ENCODE data around the gene DNAH10. TPM values are rescaled to one million over a fixed set of nuclear protein-coding genes. Genes with fewer than 3 reads are reported as not detected.
"Not testable (repeated sequence)": the region's sequence is repeated elsewhere in the genome, so short reads cannot be mapped to it uniquely, and the experiment has no call there.

The DNAH10 gene
- total and polyA plus RNA-seq, 2 donors from 2014 or later, result 0.24 to 0.28 TPM

DNA sequence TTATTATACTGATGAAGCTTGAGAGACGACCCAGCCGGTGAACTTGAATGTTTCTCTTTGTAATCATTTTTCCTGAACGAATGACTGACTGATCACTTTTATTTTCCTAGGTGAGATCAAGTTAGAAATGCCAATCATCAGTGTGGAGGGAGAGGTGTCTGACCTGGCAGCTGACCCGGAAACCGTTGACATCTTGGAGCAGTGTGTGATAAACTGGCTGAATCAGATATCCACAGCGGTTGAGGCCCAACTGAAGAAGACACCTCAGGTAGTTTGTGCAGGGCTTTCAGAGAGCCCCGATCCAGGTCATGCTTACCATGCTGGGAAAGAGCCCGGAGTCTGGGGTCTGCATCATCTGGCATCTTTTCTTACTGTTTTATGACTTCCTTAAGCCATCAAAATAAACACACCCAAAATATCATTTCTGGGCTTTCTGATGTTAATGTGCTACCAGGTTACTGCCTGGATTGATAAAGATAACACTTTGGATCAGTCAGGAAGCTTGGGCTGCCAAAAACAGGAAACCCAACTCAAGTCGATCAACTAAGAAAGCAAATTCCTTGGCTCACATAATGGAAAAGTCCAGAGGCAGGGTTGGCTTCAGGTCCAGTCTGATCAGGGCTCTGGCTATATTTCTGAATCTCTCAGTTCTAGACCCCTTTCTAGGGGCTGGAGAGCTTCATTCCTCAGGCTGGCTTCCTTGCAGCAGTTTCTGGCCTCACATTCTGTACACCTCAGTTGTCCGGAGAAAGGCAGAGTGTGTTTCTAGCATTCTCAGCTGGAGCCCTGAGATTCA, 21.1 kb downstream of the DNAH10 start:
- FAIRE-seq (no peak), DNase-seq (no peak)
- H3K36me3 ChIP-seq (ENCODE audit: control insufficient read depth in 2 of 3, insufficient read depth in 3 of 3, low read length in 3 of 3), result no peaks in the 10 kb centered on the region
- TF ChIP-seq CTCF (IDR thresholded peaks at IDR 0.05; ENCODE audit: borderline replicate concordance, extremely low read depth, insufficient read depth), result no peak
- H3K4me3 ChIP-seq (ENCODE audit: low read length in 3 of 3), result no peak overlapping the region
- H3K4me1 ChIP-seq (ENCODE audit: control insufficient read depth in 2 of 3, insufficient read depth in 2 of 3, low read depth in 1 of 3, low read length in 3 of 3), result no peaks in the 10 kb centered on the region
- H3K27me3 ChIP-seq (ENCODE audit: control insufficient read depth, insufficient read depth, low read length), result no peaks in the 10 kb centered on the region
- no peaks in the 10 kb centered on the region for H3K9me3 ChIP-seq (ENCODE audit: control insufficient read depth in 2 of 3, insufficient read depth in 1 of 3, low read length in 3 of 3)
- H3K27ac ChIP-seq (ENCODE audit: low read depth in 2 of 2, low read length in 2 of 2), result no peak overlapping the region
- no peak overlapping the region for H3K9ac ChIP-seq (ENCODE audit: low read length in 3 of 3)
- intact Hi-C loops (cut with DNase I), result no loop called here

- no peaks in the 10 kb centered on the region for H3K9me3 ChIP-seq (ENCODE audit: control insufficient read depth in 2 of 3, insufficient read depth in 1 of 3, low read length in 3 of 3)
- no peak overlapping the region for H3K27ac ChIP-seq (ENCODE audit: low read depth in 2 of 2, low read length in 2 of 2)
- H3K27me3 ChIP-seq (ENCODE audit: control insufficient read depth, insufficient read depth, low read length), result no peaks in the 10 kb centered on the region
- TF ChIP-seq CTCF (IDR thresholded peaks at IDR 0.05; ENCODE audit: borderline replicate concordance, extremely low read depth, insufficient read depth), result no peak
- no peak for DNase-seq
- intact Hi-C loops (cut with DNase I), result no loop called here
- no peak for FAIRE-seq
- H3K4me1 ChIP-seq (ENCODE audit: control insufficient read depth in 2 of 3, insufficient read depth in 2 of 3, low read depth in 1 of 3, low read length in 3 of 3), result no peaks in the 10 kb centered on the region
- no peak overlapping the region for H3K9ac ChIP-seq (ENCODE audit: low read length in 3 of 3)
- H3K4me3 ChIP-seq (ENCODE audit: low read length in 3 of 3), result no peak overlapping the region
- no peaks in the 10 kb centered on the region for H3K36me3 ChIP-seq (ENCODE audit: control insufficient read depth in 2 of 3, insufficient read depth in 3 of 3, low read length in 3 of 3)
These were observed 25.4 kb downstream of the DNAH10 start for GRCh38 chr12:123787466-123787865.

DNA sequence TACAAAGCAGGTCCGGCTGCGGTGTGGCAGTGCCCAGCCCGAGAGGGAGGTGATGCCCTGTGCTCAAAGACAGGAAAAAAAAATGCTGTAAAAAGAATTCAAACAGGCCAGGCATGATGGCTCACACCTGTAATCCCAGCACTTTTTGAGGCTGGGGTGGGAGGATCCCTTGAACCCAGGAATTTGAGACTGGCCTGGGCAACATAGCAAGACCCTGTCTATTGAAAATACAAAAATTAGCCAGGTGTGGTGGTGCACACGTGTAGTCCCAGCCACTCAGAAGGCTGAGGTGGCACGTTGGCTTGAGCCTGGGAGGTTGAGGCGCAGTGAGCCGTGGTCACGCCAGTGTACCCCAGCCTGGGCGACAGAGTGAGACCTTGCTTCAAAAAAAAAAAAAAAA, 26.4 kb downstream of the DNAH10 start:
- Histone ChIP-seq H3K36me3 (ENCODE audit: control insufficient read depth in 2 of 3, insufficient read depth in 3 of 3, low read length in 3 of 3) (no peaks in the 10 kb centered on the region), H3K9ac (ENCODE audit: low read length in 3 of 3) (no peak overlapping the region), H3K27me3 (ENCODE audit: control insufficient read depth, insufficient read depth, low read length) (no peaks in the 10 kb centered on the region), H3K9me3 (ENCODE audit: control insufficient read depth in 2 of 3, insufficient read depth in 1 of 3, low read length in 3 of 3) (no peaks in the 10 kb centered on the region), H3K4me3 (ENCODE audit: low read length in 3 of 3) (no peak overlapping the region), H3K27ac (ENCODE audit: low read depth in 2 of 2, low read length in 2 of 2) (no peak overlapping the region), H3K4me1 (ENCODE audit: control insufficient read depth in 2 of 3, insufficient read depth in 2 of 3, low read depth in 1 of 3, low read length in 3 of 3) (no peaks in the 10 kb centered on the region)
- no peak for TF ChIP-seq CTCF (IDR thresholded peaks at IDR 0.05; ENCODE audit: borderline replicate concordance, extremely low read depth, insufficient read depth)
- intact Hi-C loops (cut with DNase I), result no loop called here
- DNase-seq, result no peak
- FAIRE-seq, result no peak

GRCh38 chr12:123789422-123789821, 27.3 kb downstream of the DNAH10 start:
- H3K27ac ChIP-seq (ENCODE audit: low read depth in 2 of 2, low read length in 2 of 2); H3K4me1 ChIP-seq (ENCODE audit: control insufficient read depth in 2 of 3, insufficient read depth in 2 of 3, low read depth in 1 of 3, low read length in 3 of 3); H3K9me3 ChIP-seq (ENCODE audit: control insufficient read depth in 2 of 3, insufficient read depth in 1 of 3, low read length in 3 of 3); H3K27me3 ChIP-seq (ENCODE audit: control insufficient read depth, insufficient read depth, low read length); intact Hi-C loops (cut with DNase I); FAIRE-seq; H3K9ac ChIP-seq (ENCODE audit: low read length in 3 of 3); H3K36me3 ChIP-seq (ENCODE audit: control insufficient read depth in 2 of 3, insufficient read depth in 3 of 3, low read length in 3 of 3); DNase-seq; H3K4me3 ChIP-seq (ENCODE audit: low read length in 3 of 3): not testable (repeated sequence)
